Panc1 (cell line): ENCODE measurements around the gene ADD1. TPM values are rescaled to one million over a fixed set of nuclear protein-coding genes. Genes with fewer than 3 reads are reported as not detected.

Source experiments
- ATAC-seq: fragments of 200-7000 bp; cut with Tn5 transposase; 2 replicates; pipeline ENCODE4 v1.9.1; 2020; ENCODE audit warnings: mild to moderate bottlenecking, moderate library complexity
- BruUV-seq: library from RNA; stranded (reverse); fragments of 400-500 nt; replicated peaks from 2 replicates; lab custom pipeline; 2021; lab: Mats Ljungman, UMichigan
- CTCF ChIA-PET: fragments of 300-600 bp; sonication (Branson Sonifier 250); formaldehyde crosslinking; loops from one replicate; lab custom pipeline; 2022; ENCODE audit warnings: antibody characterized with exemption; lab: Charles Lee
- POLR2A ChIA-PET: fragments of 300-600 bp; sonication (Branson Sonifier 250); formaldehyde crosslinking; loops from one replicate; lab custom pipeline; 2022; ENCODE audit warnings: antibody characterized with exemption; lab: Charles Lee
- DNase-seq: peaks from one replicate; pipeline ENCODE4 v3.0.0-alpha.2; 2010; ENCODE audit warnings: low read depth, low spot score
- H3K27ac ChIP-seq: 2 replicates; pipeline ENCODE4 v1.5.1; 2011; ENCODE audit warnings: mild to moderate bottlenecking, low read length, inconsistent platforms
- H3K27me3 ChIP-seq: fragments of 200-500 bp; sonication (Bioruptor generic); 2 replicates; pipeline ENCODE4 v1.6.0; 2014; ENCODE audit warnings: low read length, inconsistent platforms; ENCODE audit not compliant: control insufficient read depth, insufficient read depth
- H3K36me3 ChIP-seq: fragments of 200-500 bp; sonication (Bioruptor generic); 2 replicates; pipeline ENCODE4 v1.5.1; 2014; ENCODE audit warnings: inconsistent platforms, mild to moderate bottlenecking, low read length, moderate library complexity; ENCODE audit not compliant: control insufficient read depth, insufficient read depth
- H3K4me1 ChIP-seq: 2 replicates; pipeline ENCODE4 v1.5.1; 2011; ENCODE audit warnings: inconsistent platforms, mild to moderate bottlenecking, low read length, moderate library complexity; ENCODE audit not compliant: control insufficient read depth, insufficient read depth
- H3K4me3 ChIP-seq, 2 experiments: 2 replicates each; pipeline ENCODE4 v1.5.1; 2011 to 2012; ENCODE audit warnings: low read depth in 2 of 2, low read length in 2 of 2, mild to moderate bottlenecking in 2 of 2, inconsistent platforms in 1 of 2, moderate library complexity in 1 of 2
- H3K9me3 ChIP-seq: fragments of 200-500 bp; sonication (Bioruptor generic); 2 replicates; pipeline ENCODE4 v1.5.1; 2014; ENCODE audit warnings: low read depth, mild to moderate bottlenecking, inconsistent platforms, low read length, moderate library complexity; ENCODE audit not compliant: control insufficient read depth, insufficient read depth
- POLR2AphosphoS5 ChIP-seq: IDR thresholded peaks from 2 replicates; pipeline ENCODE4 v1.6.1; 2012; ENCODE audit warnings: mild to moderate bottlenecking, low read depth, low read length, moderate library complexity
- SIN3A ChIP-seq: IDR thresholded peaks from 2 replicates; pipeline ENCODE4 v1.6.1; 2012; ENCODE audit warnings: low read depth, mild to moderate bottlenecking, low read length, moderate library complexity, borderline replicate concordance; ENCODE audit not compliant: insufficient read depth
- TCF7L2 ChIP-seq: IDR thresholded peaks from 2 replicates; pipeline ENCODE4 v1.6.1; 2011; ENCODE audit warnings: mild to moderate bottlenecking, low read depth, low read length, inconsistent platforms
- in situ Hi-C: cut with HindIII; loops from 2 replicates; pipeline ENCODE4 v1.10.0; 2016; ENCODE audit warnings: low sequenced_read_pairs, low pct_unique_long_range_greater_than_20kb
- intact Hi-C: fragments of 100-400 bp; cut with micrococcal nuclease; formaldehyde crosslinking; loops from one replicate; pipeline ENCODE4 v1.10.0; 2022; ENCODE audit not compliant: unreplicated experiment
- total RNA-seq: library from RNA; stranded (reverse); gene quantifications from one replicate; pipeline ENCODE4 v1.2.1, GENCODE V29; 2021; ENCODE audit not compliant: unreplicated experiment
- TF ChIP-seq, protein P1 (sequence below): fragments of 450-650 bp; IDR thresholded peaks from 2 replicates; pipeline ENCODE4 v1.5.1; 2017; ENCODE audit warnings: mild to moderate bottlenecking
- TF ChIP-seq, protein P2 (sequence below), 2 experiments: IDR thresholded peaks; 2 replicates each; pipeline ENCODE4 v1.6.1; 2011 to 2012; ENCODE audit warnings: low read depth in 2 of 2, control low read depth in 1 of 2, low read length in 1 of 2, mild to moderate bottlenecking in 1 of 2, moderate library complexity in 1 of 2; ENCODE audit not compliant: insufficient read depth in 1 of 2

The ADD1 gene
- total RNA-seq, 1 experiment from 2014 or later = 158 TPM

DNA sequence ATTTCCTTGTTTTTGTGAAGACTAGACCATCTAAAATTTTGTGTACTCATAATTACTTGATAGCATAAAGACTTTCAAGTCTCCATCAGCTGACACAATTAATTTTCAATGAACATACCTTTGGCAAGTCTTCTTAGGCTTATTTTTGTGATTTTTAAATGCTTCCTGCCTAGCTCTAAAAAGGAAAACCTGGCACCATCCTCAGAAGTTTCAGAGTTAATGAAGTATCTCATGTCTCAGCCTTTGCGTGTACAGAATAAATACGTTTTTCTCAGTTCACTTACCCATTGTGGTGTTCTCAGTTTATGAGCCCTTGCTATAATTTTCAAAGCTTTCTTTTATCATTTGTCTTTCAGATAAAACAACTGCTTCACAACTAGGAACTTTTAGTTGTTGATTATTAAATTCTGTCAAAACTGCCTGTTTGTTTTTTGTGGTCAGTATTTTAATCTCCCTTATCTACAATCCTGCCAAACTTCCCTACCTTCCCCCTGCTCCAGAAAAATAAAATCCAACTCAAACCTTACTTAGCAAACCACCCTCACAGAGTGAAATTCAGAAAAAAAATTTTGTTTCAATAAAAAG, 21.6 kb downstream of the ADD1 start:
- peaks cover 26% of the 10 kb centered on the region for H3K4me1 ChIP-seq
- no peak overlapping the region for H3K4me3 ChIP-seq
- CTCF ChIA-PET = interaction anchor here (0.6 kb wide), 1 partner anchor 12 kb away, joined by 4 read pairs; no protein-coding TSS in a partner anchor
- POLR2A ChIA-PET = no interaction called here
- H3K27me3 ChIP-seq = no peaks in the 10 kb centered on the region
- H3K36me3 ChIP-seq = no peaks in the 10 kb centered on the region
- no peaks in the 10 kb centered on the region for H3K9me3 ChIP-seq
- no peak for DNase-seq
- no TSS peak for BruUV-seq
- intact Hi-C loops = no loop called here
- TF ChIP-seq TCF7L2 (no peak), SIN3A (no peak), POLR2AphosphoS5 (no peak)
- TF ChIP-seq, protein P1, sequence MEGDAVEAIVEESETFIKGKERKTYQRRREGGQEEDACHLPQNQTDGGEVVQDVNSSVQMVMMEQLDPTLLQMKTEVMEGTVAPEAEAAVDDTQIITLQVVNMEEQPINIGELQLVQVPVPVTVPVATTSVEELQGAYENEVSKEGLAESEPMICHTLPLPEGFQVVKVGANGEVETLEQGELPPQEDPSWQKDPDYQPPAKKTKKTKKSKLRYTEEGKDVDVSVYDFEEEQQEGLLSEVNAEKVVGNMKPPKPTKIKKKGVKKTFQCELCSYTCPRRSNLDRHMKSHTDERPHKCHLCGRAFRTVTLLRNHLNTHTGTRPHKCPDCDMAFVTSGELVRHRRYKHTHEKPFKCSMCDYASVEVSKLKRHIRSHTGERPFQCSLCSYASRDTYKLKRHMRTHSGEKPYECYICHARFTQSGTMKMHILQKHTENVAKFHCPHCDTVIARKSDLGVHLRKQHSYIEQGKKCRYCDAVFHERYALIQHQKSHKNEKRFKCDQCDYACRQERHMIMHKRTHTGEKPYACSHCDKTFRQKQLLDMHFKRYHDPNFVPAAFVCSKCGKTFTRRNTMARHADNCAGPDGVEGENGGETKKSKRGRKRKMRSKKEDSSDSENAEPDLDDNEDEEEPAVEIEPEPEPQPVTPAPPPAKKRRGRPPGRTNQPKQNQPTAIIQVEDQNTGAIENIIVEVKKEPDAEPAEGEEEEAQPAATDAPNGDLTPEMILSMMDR = no peak
- TF ChIP-seq, protein P2, sequence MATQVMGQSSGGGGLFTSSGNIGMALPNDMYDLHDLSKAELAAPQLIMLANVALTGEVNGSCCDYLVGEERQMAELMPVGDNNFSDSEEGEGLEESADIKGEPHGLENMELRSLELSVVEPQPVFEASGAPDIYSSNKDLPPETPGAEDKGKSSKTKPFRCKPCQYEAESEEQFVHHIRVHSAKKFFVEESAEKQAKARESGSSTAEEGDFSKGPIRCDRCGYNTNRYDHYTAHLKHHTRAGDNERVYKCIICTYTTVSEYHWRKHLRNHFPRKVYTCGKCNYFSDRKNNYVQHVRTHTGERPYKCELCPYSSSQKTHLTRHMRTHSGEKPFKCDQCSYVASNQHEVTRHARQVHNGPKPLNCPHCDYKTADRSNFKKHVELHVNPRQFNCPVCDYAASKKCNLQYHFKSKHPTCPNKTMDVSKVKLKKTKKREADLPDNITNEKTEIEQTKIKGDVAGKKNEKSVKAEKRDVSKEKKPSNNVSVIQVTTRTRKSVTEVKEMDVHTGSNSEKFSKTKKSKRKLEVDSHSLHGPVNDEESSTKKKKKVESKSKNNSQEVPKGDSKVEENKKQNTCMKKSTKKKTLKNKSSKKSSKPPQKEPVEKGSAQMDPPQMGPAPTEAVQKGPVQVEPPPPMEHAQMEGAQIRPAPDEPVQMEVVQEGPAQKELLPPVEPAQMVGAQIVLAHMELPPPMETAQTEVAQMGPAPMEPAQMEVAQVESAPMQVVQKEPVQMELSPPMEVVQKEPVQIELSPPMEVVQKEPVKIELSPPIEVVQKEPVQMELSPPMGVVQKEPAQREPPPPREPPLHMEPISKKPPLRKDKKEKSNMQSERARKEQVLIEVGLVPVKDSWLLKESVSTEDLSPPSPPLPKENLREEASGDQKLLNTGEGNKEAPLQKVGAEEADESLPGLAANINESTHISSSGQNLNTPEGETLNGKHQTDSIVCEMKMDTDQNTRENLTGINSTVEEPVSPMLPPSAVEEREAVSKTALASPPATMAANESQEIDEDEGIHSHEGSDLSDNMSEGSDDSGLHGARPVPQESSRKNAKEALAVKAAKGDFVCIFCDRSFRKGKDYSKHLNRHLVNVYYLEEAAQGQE (IDR thresholded peaks at IDR 0.05; ENCODE audit: insufficient read depth in 1 of 2, low read depth in 2 of 2, low read length in 1 of 2) = no peak
- H3K27ac ChIP-seq = no peak overlapping the region
- ATAC-seq = no peak
- in situ Hi-C loops = no loop called here

DNA sequence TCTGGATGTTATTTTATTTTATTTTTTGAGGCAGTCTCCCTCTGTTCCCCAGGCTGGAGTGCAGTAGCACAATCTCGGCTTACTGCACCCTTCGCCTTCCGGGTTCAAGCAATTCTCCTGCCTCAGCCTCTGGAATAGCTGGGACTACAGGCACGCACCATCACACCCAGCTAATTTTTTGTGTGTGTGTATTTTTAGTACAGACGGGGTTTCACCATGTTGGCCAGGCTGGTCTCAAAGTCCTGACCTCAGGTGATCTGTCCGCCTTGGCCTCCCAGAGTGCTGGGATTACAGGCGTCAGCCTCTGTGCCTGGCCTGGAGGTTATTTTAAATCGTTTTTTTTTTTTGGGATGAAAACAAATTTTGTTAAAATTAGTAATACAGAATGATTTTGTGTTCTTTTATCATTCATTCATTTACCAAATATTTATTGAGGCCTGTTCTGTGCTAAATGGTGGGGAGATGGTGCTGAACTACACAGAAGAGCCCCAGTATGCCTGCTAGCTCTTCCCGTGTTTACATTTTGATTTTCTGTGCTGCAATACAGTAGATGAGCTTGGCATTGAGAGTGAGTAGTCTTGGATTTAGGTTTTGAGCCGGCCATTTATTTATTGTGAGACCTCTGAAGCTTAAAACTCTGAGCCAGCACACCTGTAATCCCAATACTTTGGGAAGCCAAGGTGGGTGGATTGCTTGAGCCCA, 22.7 kb downstream of the ADD1 start:
- in situ Hi-C loops (no loop called here), intact Hi-C loops (no loop called here)
- TF ChIP-seq, protein P1 = no peak
- no peak for TF ChIP-seq POLR2AphosphoS5
- TF ChIP-seq TCF7L2 = no peak
- TF ChIP-seq SIN3A = no peak
- TF ChIP-seq, protein P2 (IDR thresholded peaks at IDR 0.05; ENCODE audit: insufficient read depth in 1 of 2, low read depth in 2 of 2, low read length in 1 of 2) = no peak
- BruUV-seq = no TSS peak
- Histone ChIP-seq H3K4me1 (peaks cover 16% of the 10 kb centered on the region), H3K27me3 (no peaks in the 10 kb centered on the region), H3K4me3 (no peak overlapping the region), H3K9me3 (no peaks in the 10 kb centered on the region), H3K27ac (no peak overlapping the region), H3K36me3 (no peaks in the 10 kb centered on the region)
- no peak for ATAC-seq
- CTCF ChIA-PET = no interaction called here
- POLR2A ChIA-PET = no interaction called here
- DNase-seq = no peak
